Measurements from ENCODE around the gene ITGB3. TPM values are rescaled to one million over a fixed set of nuclear protein-coding genes. Genes with fewer than 3 reads are reported as not detected.
A peak's percentile ranks its signal among the peaks of the same experiment; 100 is the strongest.

ITGB3 gene
- total and polyA plus RNA-seq, 10 of the 15 experiments (the other 5 are each of a cell fraction or from before 2014, with no cell fraction given) = 0.69 to 22.8 (median 13.6) TPM

DNA sequence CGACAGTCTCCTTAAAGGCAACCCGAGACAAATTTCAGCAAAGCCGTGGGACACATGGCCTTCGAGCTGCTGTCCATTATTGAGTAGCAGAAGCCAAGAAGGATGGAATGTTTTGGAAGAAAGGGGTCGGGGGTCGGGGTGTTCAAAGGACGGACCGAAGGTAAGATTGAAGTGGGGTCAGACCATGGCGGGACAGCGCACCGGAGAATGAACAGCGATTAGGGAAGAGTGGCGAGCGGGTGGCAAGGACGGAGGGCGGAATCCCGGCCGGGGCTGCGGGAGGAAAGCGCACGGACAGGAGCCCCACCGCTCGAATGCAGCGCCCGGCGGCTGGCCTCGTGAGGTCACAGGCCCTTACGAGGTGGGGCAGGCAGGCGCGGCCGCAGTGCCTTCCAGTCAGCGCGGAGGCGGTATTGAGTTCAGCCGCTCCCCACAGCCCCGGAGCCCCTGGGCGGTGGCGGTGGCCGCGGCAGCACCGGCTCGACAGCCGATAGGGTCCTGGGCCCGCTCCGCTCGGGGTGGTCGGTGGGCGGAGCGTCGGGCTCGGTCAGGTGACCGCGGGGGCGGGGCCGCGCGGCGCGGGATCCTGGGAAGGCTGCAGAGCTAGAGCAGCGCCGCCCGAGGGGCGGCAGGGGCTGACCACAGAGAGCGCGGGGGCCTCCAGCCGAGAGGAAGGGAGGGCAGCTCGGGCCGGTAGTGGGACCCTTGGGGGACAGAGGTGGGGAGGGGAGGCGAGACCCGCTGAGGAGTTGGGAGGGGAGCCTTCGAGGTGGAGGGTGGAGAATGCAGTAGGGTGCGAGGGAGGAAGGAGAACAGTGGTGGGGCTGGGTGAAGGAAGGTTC, 70.0 kb downstream of the ITGB3 start, which contains the start of gene EFCAB13 (continued):
- TF ChIP-seq, protein P1, sequence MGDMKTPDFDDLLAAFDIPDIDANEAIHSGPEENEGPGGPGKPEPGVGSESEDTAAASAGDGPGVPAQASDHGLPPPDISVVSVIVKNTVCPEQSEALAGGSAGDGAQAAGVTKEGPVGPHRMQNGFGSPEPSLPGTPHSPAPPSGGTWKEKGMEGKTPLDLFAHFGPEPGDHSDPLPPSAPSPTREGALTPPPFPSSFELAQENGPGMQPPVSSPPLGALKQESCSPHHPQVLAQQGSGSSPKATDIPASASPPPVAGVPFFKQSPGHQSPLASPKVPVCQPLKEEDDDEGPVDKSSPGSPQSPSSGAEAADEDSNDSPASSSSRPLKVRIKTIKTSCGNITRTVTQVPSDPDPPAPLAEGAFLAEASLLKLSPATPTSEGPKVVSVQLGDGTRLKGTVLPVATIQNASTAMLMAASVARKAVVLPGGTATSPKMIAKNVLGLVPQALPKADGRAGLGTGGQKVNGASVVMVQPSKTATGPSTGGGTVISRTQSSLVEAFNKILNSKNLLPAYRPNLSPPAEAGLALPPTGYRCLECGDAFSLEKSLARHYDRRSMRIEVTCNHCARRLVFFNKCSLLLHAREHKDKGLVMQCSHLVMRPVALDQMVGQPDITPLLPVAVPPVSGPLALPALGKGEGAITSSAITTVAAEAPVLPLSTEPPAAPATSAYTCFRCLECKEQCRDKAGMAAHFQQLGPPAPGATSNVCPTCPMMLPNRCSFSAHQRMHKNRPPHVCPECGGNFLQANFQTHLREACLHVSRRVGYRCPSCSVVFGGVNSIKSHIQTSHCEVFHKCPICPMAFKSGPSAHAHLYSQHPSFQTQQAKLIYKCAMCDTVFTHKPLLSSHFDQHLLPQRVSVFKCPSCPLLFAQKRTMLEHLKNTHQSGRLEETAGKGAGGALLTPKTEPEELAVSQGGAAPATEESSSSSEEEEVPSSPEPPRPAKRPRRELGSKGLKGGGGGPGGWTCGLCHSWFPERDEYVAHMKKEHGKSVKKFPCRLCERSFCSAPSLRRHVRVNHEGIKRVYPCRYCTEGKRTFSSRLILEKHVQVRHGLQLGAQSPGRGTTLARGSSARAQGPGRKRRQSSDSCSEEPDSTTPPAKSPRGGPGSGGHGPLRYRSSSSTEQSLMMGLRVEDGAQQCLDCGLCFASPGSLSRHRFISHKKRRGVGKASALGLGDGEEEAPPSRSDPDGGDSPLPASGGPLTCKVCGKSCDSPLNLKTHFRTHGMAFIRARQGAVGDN (IDR thresholded peaks at IDR 0.05) = peak; percentile 90
- TF ChIP-seq KLF5 (IDR thresholded peaks at IDR 0.05; ENCODE audit: partially characterized antibody) (peak; percentile 65), PML (IDR thresholded peaks at IDR 0.05; ENCODE audit: low read length) (peak; percentile 89; the same call in 1 of the 2 replicates), BCL11A (IDR thresholded peaks at IDR 0.05; ENCODE audit: low read depth, low read length) (no peak), RBBP5 (conservative IDR thresholded peaks at IDR 0.05) (no peak), SMARCA5 (IDR thresholded peaks at IDR 0.05) (peak; percentile 60; the same call in 1 of the 2 replicates), CHD4 (IDR thresholded peaks at IDR 0.05) (no peak), STAT3 (IDR thresholded peaks at IDR 0.05; ENCODE audit: low read depth, low read length) (no peak), RELA (IDR thresholded peaks at IDR 0.05; ENCODE audit: borderline replicate concordance, partially characterized antibody) (peak; percentile 31), RB1 (IDR thresholded peaks at IDR 0.05; ENCODE audit: borderline replicate concordance) (peak; percentile 68; the same call in 1 of the 2 replicates)
- TF ChIP-seq, protein P2, sequence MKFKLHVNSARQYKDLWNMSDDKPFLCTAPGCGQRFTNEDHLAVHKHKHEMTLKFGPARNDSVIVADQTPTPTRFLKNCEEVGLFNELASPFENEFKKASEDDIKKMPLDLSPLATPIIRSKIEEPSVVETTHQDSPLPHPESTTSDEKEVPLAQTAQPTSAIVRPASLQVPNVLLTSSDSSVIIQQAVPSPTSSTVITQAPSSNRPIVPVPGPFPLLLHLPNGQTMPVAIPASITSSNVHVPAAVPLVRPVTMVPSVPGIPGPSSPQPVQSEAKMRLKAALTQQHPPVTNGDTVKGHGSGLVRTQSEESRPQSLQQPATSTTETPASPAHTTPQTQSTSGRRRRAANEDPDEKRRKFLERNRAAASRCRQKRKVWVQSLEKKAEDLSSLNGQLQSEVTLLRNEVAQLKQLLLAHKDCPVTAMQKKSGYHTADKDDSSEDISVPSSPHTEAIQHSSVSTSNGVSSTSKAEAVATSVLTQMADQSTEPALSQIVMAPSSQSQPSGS (IDR thresholded peaks at IDR 0.05; ENCODE audit: low read length) = no peak
- TF ChIP-seq, protein P3, sequence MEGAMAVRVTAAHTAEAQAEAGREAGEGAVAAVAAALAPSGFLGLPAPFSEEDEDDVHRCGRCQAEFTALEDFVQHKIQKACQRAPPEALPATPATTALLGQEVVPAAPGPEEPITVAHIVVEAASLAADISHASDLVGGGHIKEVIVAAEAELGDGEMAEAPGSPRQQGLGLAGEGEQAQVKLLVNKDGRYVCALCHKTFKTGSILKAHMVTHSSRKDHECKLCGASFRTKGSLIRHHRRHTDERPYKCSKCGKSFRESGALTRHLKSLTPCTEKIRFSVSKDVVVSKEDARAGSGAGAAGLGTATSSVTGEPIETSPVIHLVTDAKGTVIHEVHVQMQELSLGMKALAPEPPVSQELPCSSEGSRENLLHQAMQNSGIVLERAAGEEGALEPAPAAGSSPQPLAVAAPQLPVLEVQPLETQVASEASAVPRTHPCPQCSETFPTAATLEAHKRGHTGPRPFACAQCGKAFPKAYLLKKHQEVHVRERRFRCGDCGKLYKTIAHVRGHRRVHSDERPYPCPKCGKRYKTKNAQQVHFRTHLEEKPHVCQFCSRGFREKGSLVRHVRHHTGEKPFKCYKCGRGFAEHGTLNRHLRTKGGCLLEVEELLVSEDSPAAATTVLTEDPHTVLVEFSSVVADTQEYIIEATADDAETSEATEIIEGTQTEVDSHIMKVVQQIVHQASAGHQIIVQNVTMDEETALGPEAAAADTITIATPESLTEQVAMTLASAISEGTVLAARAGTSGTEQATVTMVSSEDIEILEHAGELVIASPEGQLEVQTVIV (IDR thresholded peaks at IDR 0.05; ENCODE audit: borderline replicate concordance, partially characterized antibody) = no peak
- TF ChIP-seq, protein P4, sequence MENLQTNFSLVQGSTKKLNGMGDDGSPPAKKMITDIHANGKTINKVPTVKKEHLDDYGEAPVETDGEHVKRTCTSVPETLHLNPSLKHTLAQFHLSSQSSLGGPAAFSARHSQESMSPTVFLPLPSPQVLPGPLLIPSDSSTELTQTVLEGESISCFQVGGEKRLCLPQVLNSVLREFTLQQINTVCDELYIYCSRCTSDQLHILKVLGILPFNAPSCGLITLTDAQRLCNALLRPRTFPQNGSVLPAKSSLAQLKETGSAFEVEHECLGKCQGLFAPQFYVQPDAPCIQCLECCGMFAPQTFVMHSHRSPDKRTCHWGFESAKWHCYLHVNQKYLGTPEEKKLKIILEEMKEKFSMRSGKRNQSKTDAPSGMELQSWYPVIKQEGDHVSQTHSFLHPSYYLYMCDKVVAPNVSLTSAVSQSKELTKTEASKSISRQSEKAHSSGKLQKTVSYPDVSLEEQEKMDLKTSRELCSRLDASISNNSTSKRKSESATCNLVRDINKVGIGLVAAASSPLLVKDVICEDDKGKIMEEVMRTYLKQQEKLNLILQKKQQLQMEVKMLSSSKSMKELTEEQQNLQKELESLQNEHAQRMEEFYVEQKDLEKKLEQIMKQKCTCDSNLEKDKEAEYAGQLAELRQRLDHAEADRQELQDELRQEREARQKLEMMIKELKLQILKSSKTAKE (IDR thresholded peaks at IDR 0.05; ENCODE audit: low read depth, poor library complexity, severe bottlenecking) = no peak
- TF ChIP-seq, protein P5, sequence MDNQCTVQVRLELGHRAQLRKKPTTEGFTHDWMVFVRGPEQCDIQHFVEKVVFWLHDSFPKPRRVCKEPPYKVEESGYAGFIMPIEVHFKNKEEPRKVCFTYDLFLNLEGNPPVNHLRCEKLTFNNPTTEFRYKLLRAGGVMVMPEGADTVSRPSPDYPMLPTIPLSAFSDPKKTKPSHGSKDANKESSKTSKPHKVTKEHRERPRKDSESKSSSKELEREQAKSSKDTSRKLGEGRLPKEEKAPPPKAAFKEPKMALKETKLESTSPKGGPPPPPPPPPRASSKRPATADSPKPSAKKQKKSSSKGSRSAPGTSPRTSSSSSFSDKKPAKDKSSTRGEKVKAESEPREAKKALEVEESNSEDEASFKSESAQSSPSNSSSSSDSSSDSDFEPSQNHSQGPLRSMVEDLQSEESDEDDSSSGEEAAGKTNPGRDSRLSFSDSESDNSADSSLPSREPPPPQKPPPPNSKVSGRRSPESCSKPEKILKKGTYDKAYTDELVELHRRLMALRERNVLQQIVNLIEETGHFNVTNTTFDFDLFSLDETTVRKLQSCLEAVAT (IDR thresholded peaks at IDR 0.05) = 0 out of 2 replicates have a peak, but pooled peaks have one; percentile 54
